ENCODE data around the gene ACVRL1.

The ACVRL1 gene

GRCh38 chr12:51914034-51914923, 7.0 kb downstream of the ACVRL1 start:
- peaks cover 9% of the 10 kb centered on the region for H3K27me3 Mint-ChIP-seq (ENCODE audit: low read depth)
- H3K36me3 Mint-ChIP-seq (ENCODE audit: low read depth) = no peaks in the 10 kb centered on the region

GRCh38 chr12:51915003-51915625, 7.8 kb downstream of the ACVRL1 start:
- Mint-ChIP-seq H3K9me3 (no peaks in the 10 kb centered on the region), H3K27me3 (ENCODE audit: low read depth) (peaks cover 9% of the 10 kb centered on the region), H3K4me1 (peaks cover 55% of the 10 kb centered on the region), H3K27ac (no peak overlapping the region), H3K4me3 (no peak overlapping the region), H3K36me3 (ENCODE audit: low read depth) (no peaks in the 10 kb centered on the region)
- TF ChIP-seq CTCF (IDR thresholded peaks at IDR 0.05; ENCODE audit: unreplicated experiment in 3 of 3) = no peak

More at GRCh38 chr12:51914034-51914923, 7.0 kb downstream of the ACVRL1 start:
- peak overlapping the region in 1 of 3 experiments; percentile 16 for H3K4me3 Mint-ChIP-seq
- H3K27ac Mint-ChIP-seq = no peak overlapping the region
- no peaks in the 10 kb centered on the region for H3K9me3 Mint-ChIP-seq
- H3K4me1 Mint-ChIP-seq = peaks cover 54% of the 10 kb centered on the region
- no peak for TF ChIP-seq CTCF (IDR thresholded peaks at IDR 0.05; ENCODE audit: unreplicated experiment in 3 of 3)

- H3K9me3 Mint-ChIP-seq = no peaks in the 10 kb centered on the region
- H3K36me3 Mint-ChIP-seq (ENCODE audit: low read depth) = no peaks in the 10 kb centered on the region
- H3K27ac Mint-ChIP-seq = no peak overlapping the region
- TF ChIP-seq CTCF (IDR thresholded peaks at IDR 0.05; ENCODE audit: unreplicated experiment in 3 of 3) = no peak
- peaks cover 57% of the 10 kb centered on the region for H3K4me1 Mint-ChIP-seq
- H3K27me3 Mint-ChIP-seq (ENCODE audit: low read depth) = peaks cover 4% of the 10 kb centered on the region
- no peak overlapping the region for H3K4me3 Mint-ChIP-seq
Measured at GRCh38 chr12:51915951-51916350, 8.6 kb downstream of the ACVRL1 start.

- H3K36me3 Mint-ChIP-seq (ENCODE audit: low read depth) = no peaks in the 10 kb centered on the region
- H3K9me3 Mint-ChIP-seq = no peaks in the 10 kb centered on the region
- H3K27ac Mint-ChIP-seq = peak overlapping the region; percentile 21 to 56 (median 55)
- TF ChIP-seq CTCF (IDR thresholded peaks at IDR 0.05; ENCODE audit: unreplicated experiment in 3 of 3) = no peak
- H3K4me1 Mint-ChIP-seq = peaks cover 57% of the 10 kb centered on the region
- H3K4me3 Mint-ChIP-seq = no peak overlapping the region
- peaks cover 4% of the 10 kb centered on the region for H3K27me3 Mint-ChIP-seq (ENCODE audit: low read depth)
Measured at GRCh38 chr12:51917041-51917590, 9.8 kb downstream of the ACVRL1 start.

GRCh38 chr12:51917746-51918453, 10.6 kb downstream of the ACVRL1 start:
- Mint-ChIP-seq H3K9me3 (no peaks in the 10 kb centered on the region), H3K27ac (peak overlapping the region in 2 of 3 experiments; percentile 56 to 75), H3K27me3 (ENCODE audit: low read depth) (peaks cover 4% of the 10 kb centered on the region), H3K36me3 (ENCODE audit: low read depth) (no peaks in the 10 kb centered on the region), H3K4me1 (peaks cover 57% of the 10 kb centered on the region), H3K4me3 (no peak overlapping the region)
- no peak for TF ChIP-seq CTCF (IDR thresholded peaks at IDR 0.05; ENCODE audit: unreplicated experiment in 3 of 3)

Measured in nephron (organoid).